ENCODE results near the gene FAXDC2. TPM values are rescaled to one million over a fixed set of nuclear protein-coding genes. Genes with fewer than 3 reads are reported as not detected.
A peak's percentile ranks its signal among the peaks of the same experiment; 100 is the strongest.

The FAXDC2 gene
- total RNA-seq, 2 experiments from 2014 or later, result 0.10 to 0.13 TPM

- TF ChIP-seq EZH2phosphoT487 (IDR thresholded peaks at IDR 0.05; ENCODE audit: borderline replicate concordance, low read depth, low read length), result no peak
- no peak for TF ChIP-seq CTCF (conservative IDR thresholded peaks at IDR 0.05; ENCODE audit: low read length)
- no peak overlapping the region for H3K27ac ChIP-seq (ENCODE audit: low read depth, low read length, poor library complexity, severe bottlenecking)
- peaks cover 18% of the 10 kb centered on the region for H3K4me1 ChIP-seq (ENCODE audit: insufficient read depth, low read length, poor library complexity, severe bottlenecking)
- no peak overlapping the region for H3K4me3 ChIP-seq (ENCODE audit: low read depth, low read length, poor library complexity, severe bottlenecking)
- peaks cover 55% of the 10 kb centered on the region for H4K20me1 ChIP-seq (ENCODE audit: insufficient read depth, low read length)
- H3K79me2 ChIP-seq (ENCODE audit: insufficient read depth, low read depth, low read length), result peaks cover 100% of the 10 kb centered on the region
- POLR2A ChIA-PET, result interaction anchor here (0.5 to 1.2 kb wide), 3 partner anchors 9 to 37 kb away, joined by 3 to 4 read pairs (median 3); no protein-coding TSS in a partner anchor
- H2AFZ ChIP-seq (ENCODE audit: low read length), result no peak overlapping the region
- no peak overlapping the region for H3K4me2 ChIP-seq (ENCODE audit: low read length)
- CTCF ChIA-PET (ENCODE audit: unreplicated experiment), result no interaction called here
- intact Hi-C loops (cut with micrococcal nuclease; ENCODE audit: unreplicated experiment), result no loop called here
- H3K9me3 ChIP-seq (ENCODE audit: low read length), result no peaks in the 10 kb centered on the region
- H3K9me2 ChIP-seq (ENCODE audit: insufficient read depth, low read length), result no peaks in the 10 kb centered on the region
- no peak for DNase-seq (ENCODE audit: low spot score)
- BruUV-seq (replicated peaks), result no TSS peak
- peaks cover 82% of the 10 kb centered on the region for H3K36me3 ChIP-seq (ENCODE audit: insufficient read depth, low read length)
These were observed 74.2 kb downstream of the FAXDC2 start for GRCh38 chr5:154776167-154776566.

- Histone ChIP-seq H4K20me1 (ENCODE audit: insufficient read depth, low read length) (peaks cover 67% of the 10 kb centered on the region), H3K9me2 (ENCODE audit: insufficient read depth, low read length) (no peaks in the 10 kb centered on the region), H3K4me3 (ENCODE audit: low read depth, low read length, poor library complexity, severe bottlenecking) (no peak overlapping the region), H3K79me2 (ENCODE audit: insufficient read depth, low read depth, low read length) (peaks cover 100% of the 10 kb centered on the region), H3K4me2 (ENCODE audit: low read length) (no peak overlapping the region), H3K4me1 (ENCODE audit: insufficient read depth, low read length, poor library complexity, severe bottlenecking) (peaks cover 40% of the 10 kb centered on the region), H3K9me3 (ENCODE audit: low read length) (no peaks in the 10 kb centered on the region), H3K27ac (ENCODE audit: low read depth, low read length, poor library complexity, severe bottlenecking) (no peak overlapping the region), H2AFZ (ENCODE audit: low read length) (no peak overlapping the region), H3K36me3 (ENCODE audit: insufficient read depth, low read length) (peaks cover 76% of the 10 kb centered on the region)
- BruUV-seq (replicated peaks), result TSS peak; percentile 21
- intact Hi-C loops (cut with micrococcal nuclease; ENCODE audit: unreplicated experiment), result no loop called here
- DNase-seq (ENCODE audit: low spot score), result no peak
- ChIA-PET POLR2A (no interaction called here), CTCF (ENCODE audit: unreplicated experiment) (no interaction called here)
- TF ChIP-seq EZH2phosphoT487 (IDR thresholded peaks at IDR 0.05; ENCODE audit: borderline replicate concordance, low read depth, low read length) (no peak), CTCF (conservative IDR thresholded peaks at IDR 0.05; ENCODE audit: low read length) (no peak)
These were observed 77.1 kb downstream of the FAXDC2 start for GRCh38 chr5:154773326-154773725.

DNA sequence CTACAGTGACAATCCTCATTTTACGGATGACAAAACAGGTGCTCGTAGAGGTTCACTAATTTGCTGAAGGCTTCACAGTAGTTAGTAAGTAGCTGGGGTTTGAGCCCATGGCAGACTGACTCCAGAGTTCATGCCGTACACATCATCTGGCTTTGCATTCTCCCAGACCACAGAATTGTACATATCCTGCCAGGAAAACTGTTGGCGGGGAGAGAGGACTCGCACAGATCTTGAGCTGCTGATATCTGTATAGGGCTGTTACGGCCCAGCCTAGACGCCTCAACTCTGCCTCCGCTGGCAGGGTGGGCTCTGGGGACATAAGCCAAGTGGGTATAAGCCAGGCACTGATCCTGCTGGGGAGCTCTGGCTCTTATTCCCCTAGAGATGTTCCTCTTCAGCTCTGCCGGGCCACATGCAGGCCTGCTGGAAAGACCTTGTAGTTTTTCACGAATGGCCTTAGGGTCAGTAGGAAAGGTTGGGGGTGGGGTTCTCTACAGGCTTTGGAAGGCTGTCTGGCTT is 79.0 kb downstream of the FAXDC2 start:
- POLR2A ChIA-PET, result no interaction called here
- Histone ChIP-seq H4K20me1 (ENCODE audit: insufficient read depth, low read length) (peaks cover 75% of the 10 kb centered on the region), H3K36me3 (ENCODE audit: insufficient read depth, low read length) (peaks cover 80% of the 10 kb centered on the region), H3K9me3 (ENCODE audit: low read length) (no peaks in the 10 kb centered on the region), H3K9me2 (ENCODE audit: insufficient read depth, low read length) (no peaks in the 10 kb centered on the region), H2AFZ (ENCODE audit: low read length) (no peak overlapping the region), H3K4me3 (ENCODE audit: low read depth, low read length, poor library complexity, severe bottlenecking) (no peak overlapping the region), H3K4me2 (ENCODE audit: low read length) (peak overlapping the region; percentile 57), H3K79me2 (ENCODE audit: insufficient read depth, low read depth, low read length) (peaks cover 100% of the 10 kb centered on the region), H3K27ac (ENCODE audit: low read depth, low read length, poor library complexity, severe bottlenecking) (peak overlapping the region; percentile 23), H3K4me1 (ENCODE audit: insufficient read depth, low read length, poor library complexity, severe bottlenecking) (peaks cover 59% of the 10 kb centered on the region)
- CTCF ChIA-PET (ENCODE audit: unreplicated experiment), result no interaction called here
- BruUV-seq (replicated peaks), result no TSS peak
- intact Hi-C loops (cut with micrococcal nuclease; ENCODE audit: unreplicated experiment), result no loop called here
- no peak; the same call in 1 of the 2 replicates for TF ChIP-seq CTCF (conservative IDR thresholded peaks at IDR 0.05; ENCODE audit: low read length)
- no peak for TF ChIP-seq EZH2phosphoT487 (IDR thresholded peaks at IDR 0.05; ENCODE audit: borderline replicate concordance, low read depth, low read length)
- no peak for DNase-seq (ENCODE audit: low spot score)

Measured in OCI-LY7 (cell line).